Measurements from ENCODE around the gene BBS7. TPM values are rescaled to one million over a fixed set of nuclear protein-coding genes. Genes with fewer than 3 reads are reported as not detected.
A peak's percentile ranks its signal among the peaks of the same experiment; 100 is the strongest.

BBS7 gene
- polyA plus RNA-seq, 4 donors, result 3.5 to 15.2 (median 7.8) TPM

DNA sequence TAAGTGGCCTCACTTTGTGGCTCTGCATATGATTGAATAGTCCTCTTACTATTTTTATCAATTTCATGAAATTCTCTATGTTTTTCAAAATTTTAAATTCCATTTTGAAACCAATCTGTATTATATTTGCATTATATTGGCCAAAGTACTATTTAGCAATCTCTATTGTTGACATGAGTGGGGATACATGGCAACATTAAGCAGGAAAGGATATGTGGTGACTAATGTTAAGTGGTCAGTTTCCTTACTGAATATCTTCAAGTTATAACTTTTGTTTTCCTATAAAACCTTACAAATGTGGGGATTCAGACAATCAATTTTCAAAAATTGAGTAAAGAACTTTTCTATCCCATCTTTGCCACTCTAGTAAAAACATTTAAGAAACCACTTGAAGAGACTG, 10.2 kb downstream of the BBS7 start:
- DNase-seq (no peak), FAIRE-seq (no peak)
- Histone ChIP-seq H3K4me1 (ENCODE audit: control insufficient read depth in 3 of 3, insufficient read depth in 2 of 3, low read depth in 1 of 3, low read length in 2 of 3) (no peaks in the 10 kb centered on the region), H3K9me3 (ENCODE audit: control insufficient read depth in 2 of 2, insufficient read depth in 1 of 2, low read depth in 1 of 2, low read length in 1 of 2) (no peaks in the 10 kb centered on the region), H3K36me3 (ENCODE audit: control insufficient read depth in 3 of 3, insufficient read depth in 2 of 3, low read depth in 1 of 3, low read length in 3 of 3) (peaks cover 2 to 11% (median 4%) of the 10 kb centered on the region in 3 donors), H3K27ac (ENCODE audit: low read depth in 1 of 3, low read length in 2 of 3) (no peak overlapping the region), H3K27me3 (ENCODE audit: control insufficient read depth in 3 of 3, insufficient read depth in 3 of 3, low read length in 3 of 3) (no peaks in the 10 kb centered on the region), H3K4me3 (ENCODE audit: low read depth in 1 of 3, low read length in 3 of 3) (no peak overlapping the region)

DNA sequence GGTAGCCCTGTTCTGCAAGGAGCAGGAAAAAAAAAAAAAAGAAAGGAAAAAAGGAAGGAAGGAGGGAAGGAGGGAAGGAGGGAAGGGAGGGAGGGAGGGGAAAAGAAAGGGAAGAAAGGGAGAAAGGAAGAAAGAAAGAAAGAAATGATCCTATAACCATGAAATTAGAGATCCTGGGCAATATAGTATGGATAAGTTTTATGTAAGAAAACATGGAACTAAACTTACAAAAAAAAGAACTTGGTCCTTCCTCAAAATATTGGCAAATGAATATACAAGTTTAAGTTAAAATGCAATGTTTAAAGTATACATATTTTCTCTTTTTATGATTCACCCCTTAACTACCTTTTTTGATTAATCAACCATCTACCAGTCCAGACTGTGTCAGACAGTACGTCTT, 18.9 kb downstream of the BBS7 start:
- FAIRE-seq, result no peak
- no peaks in the 10 kb centered on the region for H3K4me1 ChIP-seq (ENCODE audit: control insufficient read depth in 3 of 3, insufficient read depth in 2 of 3, low read depth in 1 of 3, low read length in 2 of 3)
- H3K4me3 ChIP-seq (ENCODE audit: low read depth in 1 of 3, low read length in 3 of 3), result no peak overlapping the region
- no peaks in the 10 kb centered on the region for H3K9me3 ChIP-seq (ENCODE audit: control insufficient read depth in 2 of 2, insufficient read depth in 1 of 2, low read depth in 1 of 2, low read length in 1 of 2)
- WGBS, 3 donors, result 93 to 97% (median 94%) methylated on average over 1 of the region's 1 CpG
- no peak for DNase-seq
- H3K36me3 ChIP-seq (ENCODE audit: control insufficient read depth in 3 of 3, insufficient read depth in 2 of 3, low read depth in 1 of 3, low read length in 3 of 3), result peaks cover 3 to 14% (median 10%) of the 10 kb centered on the region in 3 donors
- no peak overlapping the region for H3K27ac ChIP-seq (ENCODE audit: low read depth in 1 of 3, low read length in 2 of 3)
- no peaks in the 10 kb centered on the region for H3K27me3 ChIP-seq (ENCODE audit: control insufficient read depth in 3 of 3, insufficient read depth in 3 of 3, low read length in 3 of 3)

DNA sequence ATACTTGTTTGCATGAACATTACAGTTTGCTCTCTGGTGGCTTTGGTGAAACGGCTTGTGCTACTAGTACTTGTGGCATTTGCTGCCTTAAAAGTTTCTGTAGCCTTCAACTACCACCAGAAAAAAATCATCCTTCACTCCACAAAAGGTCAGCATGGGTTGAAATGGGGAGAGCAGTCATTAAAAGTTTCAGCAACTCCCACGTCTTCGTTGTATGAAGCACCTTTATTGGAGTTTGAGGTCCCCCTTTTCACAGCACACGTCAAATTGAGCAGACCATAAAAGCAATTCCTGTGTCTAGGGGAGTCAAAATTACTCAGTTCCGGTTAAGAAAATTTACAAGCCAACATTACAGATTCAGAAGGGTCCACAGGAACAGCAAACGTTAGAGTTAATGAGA, 23.6 kb downstream of the BBS7 start:
- Histone ChIP-seq H3K27me3 (ENCODE audit: control insufficient read depth in 3 of 3, insufficient read depth in 3 of 3, low read length in 3 of 3) (no peaks in the 10 kb centered on the region), H3K27ac (ENCODE audit: low read depth in 1 of 3, low read length in 2 of 3) (no peak overlapping the region), H3K4me1 (ENCODE audit: control insufficient read depth in 3 of 3, insufficient read depth in 2 of 3, low read depth in 1 of 3, low read length in 2 of 3) (no peaks in the 10 kb centered on the region), H3K9me3 (ENCODE audit: control insufficient read depth in 2 of 2, insufficient read depth in 1 of 2, low read depth in 1 of 2, low read length in 1 of 2) (no peaks in the 10 kb centered on the region), H3K36me3 (ENCODE audit: control insufficient read depth in 3 of 3, insufficient read depth in 2 of 3, low read depth in 1 of 3, low read length in 3 of 3) (peaks cover 0 to 16% (median 7%) of the 10 kb centered on the region in 3 donors), H3K4me3 (ENCODE audit: low read depth in 1 of 3, low read length in 3 of 3) (no peak overlapping the region)
- DNase-seq (no peak), FAIRE-seq (no peak)
- WGBS, 3 donors, result 82 to 94% (median 86%) methylated on average over 6 of the region's 6 CpGs

DNA sequence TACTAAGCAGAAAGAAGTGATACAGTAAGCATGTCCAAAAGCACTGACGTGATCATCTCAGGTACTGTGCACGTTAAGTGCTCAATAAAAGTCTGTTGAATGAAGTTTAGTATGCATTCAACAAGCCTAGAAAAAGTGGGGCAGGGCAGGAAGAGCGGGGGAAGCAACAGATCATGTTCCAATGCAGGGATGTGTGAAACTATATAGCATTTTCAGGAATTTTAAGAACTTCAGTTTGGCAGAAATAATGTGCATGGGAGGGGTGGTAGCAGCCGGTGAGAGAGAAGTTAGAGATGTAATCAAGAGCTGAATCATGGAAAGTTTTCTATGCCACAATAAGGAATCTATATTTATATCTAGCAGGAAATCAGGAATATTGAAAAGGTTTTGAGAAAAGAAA, 27.4 kb downstream of the BBS7 start:
- H3K27ac ChIP-seq (ENCODE audit: low read depth in 1 of 3, low read length in 2 of 3), result no peak overlapping the region
- H3K9me3 ChIP-seq (ENCODE audit: control insufficient read depth in 2 of 2, insufficient read depth in 1 of 2, low read depth in 1 of 2, low read length in 1 of 2), result no peaks in the 10 kb centered on the region
- H3K36me3 ChIP-seq (ENCODE audit: control insufficient read depth in 3 of 3, insufficient read depth in 2 of 3, low read depth in 1 of 3, low read length in 3 of 3), result peaks cover 0 to 18% (median 7%) of the 10 kb centered on the region in 3 donors
- no peaks in the 10 kb centered on the region for H3K27me3 ChIP-seq (ENCODE audit: control insufficient read depth in 3 of 3, insufficient read depth in 3 of 3, low read length in 3 of 3)
- H3K4me3 ChIP-seq (ENCODE audit: low read depth in 1 of 3, low read length in 3 of 3), result no peak overlapping the region
- DNase-seq (no peak), FAIRE-seq (no peak)
- no peaks in the 10 kb centered on the region for H3K4me1 ChIP-seq (ENCODE audit: control insufficient read depth in 3 of 3, insufficient read depth in 2 of 3, low read depth in 1 of 3, low read length in 2 of 3)
- WGBS, 3 donors, result 95 to 96% (median 96%) methylated on average over 4 of the region's 4 CpGs

DNA sequence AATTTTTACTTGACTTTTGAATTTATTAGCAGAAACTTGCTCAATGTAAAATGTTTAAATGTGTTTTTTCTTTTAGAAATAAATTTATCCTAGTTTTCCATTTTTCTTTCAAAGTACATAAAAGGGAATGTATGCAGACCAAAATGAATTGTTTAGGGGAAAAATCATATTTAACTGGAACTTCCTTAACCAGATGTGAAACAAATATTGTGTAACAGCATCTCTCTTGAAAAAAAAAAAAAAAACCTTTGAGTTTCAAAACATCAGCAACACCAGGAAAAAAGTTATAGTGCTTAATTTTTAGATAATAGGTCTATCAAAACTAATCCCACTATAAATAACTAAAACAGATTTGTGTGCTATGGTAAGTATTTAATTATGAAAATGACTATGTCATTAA, 32.1 kb downstream of the BBS7 start:
- Histone ChIP-seq H3K4me3 (ENCODE audit: low read depth in 1 of 3, low read length in 3 of 3) (no peak overlapping the region), H3K36me3 (ENCODE audit: control insufficient read depth in 3 of 3, insufficient read depth in 2 of 3, low read depth in 1 of 3, low read length in 3 of 3) (peaks cover 0 to 23% (median 0%) of the 10 kb centered on the region in 3 donors), H3K27me3 (ENCODE audit: control insufficient read depth in 3 of 3, insufficient read depth in 3 of 3, low read length in 3 of 3) (no peaks in the 10 kb centered on the region), H3K9me3 (ENCODE audit: control insufficient read depth in 2 of 2, insufficient read depth in 1 of 2, low read depth in 1 of 2, low read length in 1 of 2) (no peaks in the 10 kb centered on the region), H3K27ac (ENCODE audit: low read depth in 1 of 3, low read length in 2 of 3) (no peak overlapping the region), H3K4me1 (ENCODE audit: control insufficient read depth in 3 of 3, insufficient read depth in 2 of 3, low read depth in 1 of 3, low read length in 2 of 3) (no peaks in the 10 kb centered on the region)
- no peak for DNase-seq
- FAIRE-seq, result no peak

DNA sequence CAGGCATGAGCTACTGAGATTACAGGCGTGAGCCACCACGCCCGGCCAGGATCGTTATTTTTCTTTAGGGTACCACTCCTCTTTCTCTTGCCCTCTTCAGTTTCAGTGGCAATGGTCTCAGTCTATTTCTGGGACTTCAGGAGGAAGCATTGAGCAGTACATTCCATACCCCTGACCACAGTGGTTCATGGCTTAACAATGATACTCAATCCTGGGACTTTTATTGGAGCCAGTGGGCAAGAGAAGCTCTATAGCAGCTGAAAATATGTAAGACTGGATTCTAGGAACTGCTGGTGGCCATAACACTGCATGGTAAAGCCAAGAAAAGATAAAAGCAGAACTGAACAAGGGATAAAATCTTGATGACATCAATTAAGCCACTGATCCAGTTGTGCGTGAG, 40.8 kb downstream of the BBS7 start:
- Histone ChIP-seq H3K27ac (ENCODE audit: low read depth in 1 of 3, low read length in 2 of 3) (no peak overlapping the region), H3K4me1 (ENCODE audit: control insufficient read depth in 3 of 3, insufficient read depth in 2 of 3, low read depth in 1 of 3, low read length in 2 of 3) (peaks cover 0 to 6% (median 0%) of the 10 kb centered on the region in 3 donors), H3K36me3 (ENCODE audit: control insufficient read depth in 3 of 3, insufficient read depth in 2 of 3, low read depth in 1 of 3, low read length in 3 of 3) (peaks cover 0 to 16% (median 1%) of the 10 kb centered on the region in 3 donors), H3K27me3 (ENCODE audit: control insufficient read depth in 3 of 3, insufficient read depth in 3 of 3, low read length in 3 of 3) (no peaks in the 10 kb centered on the region), H3K9me3 (ENCODE audit: control insufficient read depth in 2 of 2, insufficient read depth in 1 of 2, low read depth in 1 of 2, low read length in 1 of 2) (no peaks in the 10 kb centered on the region), H3K4me3 (ENCODE audit: low read depth in 1 of 3, low read length in 3 of 3) (no peak overlapping the region)
- no peak for FAIRE-seq
- 91 to 98% (median 94%) methylated on average over 5 of the region's 5 CpGs for WGBS, 3 donors
- DNase-seq, result no peak

DNA sequence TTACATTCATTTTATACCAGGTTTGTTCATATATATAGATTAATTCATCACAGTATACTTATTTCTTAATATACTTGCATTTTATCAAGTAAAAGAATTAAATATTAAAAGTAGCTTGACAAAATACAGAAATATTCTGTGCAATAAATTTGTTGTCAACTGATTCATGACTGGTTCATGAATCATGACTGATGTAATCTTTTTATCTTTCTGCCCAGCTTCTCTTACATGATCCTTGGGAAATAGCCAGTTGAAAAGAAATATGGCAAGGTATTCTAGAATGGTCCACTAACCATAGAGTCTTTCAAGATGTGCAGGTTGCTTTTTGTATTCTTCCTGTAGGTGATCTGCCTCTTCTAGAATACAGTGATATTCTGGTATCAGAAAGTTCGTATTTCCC, 42.4 kb downstream of the BBS7 start:
- H3K4me1 ChIP-seq (ENCODE audit: control insufficient read depth in 3 of 3, insufficient read depth in 2 of 3, low read depth in 1 of 3, low read length in 2 of 3), result peaks cover 0 to 8% (median 0%) of the 10 kb centered on the region in 3 donors
- no peak overlapping the region for H3K27ac ChIP-seq (ENCODE audit: low read depth in 1 of 3, low read length in 2 of 3)
- H3K9me3 ChIP-seq (ENCODE audit: control insufficient read depth in 2 of 2, insufficient read depth in 1 of 2, low read depth in 1 of 2, low read length in 1 of 2), result no peaks in the 10 kb centered on the region
- no peak overlapping the region for H3K4me3 ChIP-seq (ENCODE audit: low read depth in 1 of 3, low read length in 3 of 3)
- H3K36me3 ChIP-seq (ENCODE audit: control insufficient read depth in 3 of 3, insufficient read depth in 2 of 3, low read depth in 1 of 3, low read length in 3 of 3), result peaks cover 0 to 16% (median 1%) of the 10 kb centered on the region in 3 donors
- FAIRE-seq (no peak), DNase-seq (no peak)
- 93 to 95% (median 95%) methylated on average over 1 of the region's 1 CpG for WGBS, 3 donors
- no peaks in the 10 kb centered on the region for H3K27me3 ChIP-seq (ENCODE audit: control insufficient read depth in 3 of 3, insufficient read depth in 3 of 3, low read length in 3 of 3)

DNA sequence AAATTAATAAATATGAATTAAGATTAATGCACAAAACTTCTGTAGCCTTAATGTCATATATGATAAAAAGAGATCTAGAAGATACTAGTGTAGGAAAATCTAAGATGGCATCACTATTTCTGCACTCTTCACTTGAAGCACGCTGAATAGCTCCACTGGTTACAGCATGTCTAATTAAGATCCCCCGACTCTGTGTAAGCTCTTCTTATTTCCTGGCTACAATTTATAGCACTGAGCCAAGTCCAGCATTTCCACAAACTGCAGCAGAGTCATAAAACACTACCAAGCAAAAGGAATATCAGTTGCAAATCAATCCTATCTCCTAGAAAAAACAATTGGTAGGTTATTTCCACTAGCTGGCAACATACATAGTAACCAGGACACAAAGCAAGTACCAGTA, 45.3 kb downstream of the BBS7 start:
- FAIRE-seq, result no peak
- Histone ChIP-seq H3K4me1 (ENCODE audit: control insufficient read depth in 3 of 3, insufficient read depth in 2 of 3, low read depth in 1 of 3, low read length in 2 of 3) (peaks cover 0 to 8% (median 4%) of the 10 kb centered on the region in 3 donors), H3K4me3 (ENCODE audit: low read depth in 1 of 3, low read length in 3 of 3) (no peak overlapping the region), H3K36me3 (ENCODE audit: control insufficient read depth in 3 of 3, insufficient read depth in 2 of 3, low read depth in 1 of 3, low read length in 3 of 3) (peaks cover 0 to 4% (median 2%) of the 10 kb centered on the region in 3 donors), H3K9me3 (ENCODE audit: control insufficient read depth in 2 of 2, insufficient read depth in 1 of 2, low read depth in 1 of 2, low read length in 1 of 2) (no peaks in the 10 kb centered on the region), H3K27me3 (ENCODE audit: control insufficient read depth in 3 of 3, insufficient read depth in 3 of 3, low read length in 3 of 3) (no peaks in the 10 kb centered on the region), H3K27ac (ENCODE audit: low read depth in 1 of 3, low read length in 2 of 3) (peak overlapping the region in 1 of 3 donors; percentile 42)
- peak; percentile 71 to 77 for DNase-seq
- 16 to 31% (median 21%) methylated on average over 2 of the region's 2 CpGs for WGBS, 3 donors

DNA sequence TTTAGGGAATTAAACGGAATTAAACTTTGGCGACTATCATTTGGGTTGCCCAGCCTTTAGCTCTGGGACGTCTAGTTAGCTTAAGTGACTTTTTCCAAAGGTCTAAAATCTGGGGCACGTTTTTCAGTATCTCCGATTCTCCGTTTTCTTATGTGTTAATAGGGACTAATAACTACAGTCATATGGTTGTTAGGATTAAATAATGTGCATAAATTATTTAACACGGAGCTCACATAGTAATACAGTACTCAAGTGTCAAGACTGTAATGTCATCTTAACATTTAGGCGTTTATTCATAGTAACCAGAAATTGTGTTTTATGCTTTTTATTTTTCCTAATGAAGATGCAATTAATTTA, 46.1 kb downstream of the BBS7 start:
- peak overlapping the region in 2 of 3 donors; percentile 78 to 87 for H3K27ac ChIP-seq (ENCODE audit: low read depth in 1 of 3, low read length in 2 of 3)
- FAIRE-seq, result no peak
- 3 to 5% (median 4%) methylated on average over 8 of the region's 8 CpGs for WGBS, 3 donors

More for the DNA sequence above, 46.1 kb downstream of the BBS7 start:
- H3K9me3 ChIP-seq (ENCODE audit: control insufficient read depth in 2 of 2, insufficient read depth in 1 of 2, low read depth in 1 of 2, low read length in 1 of 2), result no peaks in the 10 kb centered on the region
- no peaks in the 10 kb centered on the region for H3K27me3 ChIP-seq (ENCODE audit: control insufficient read depth in 3 of 3, insufficient read depth in 3 of 3, low read length in 3 of 3)
- H3K4me3 ChIP-seq (ENCODE audit: low read depth in 1 of 3, low read length in 3 of 3), result peak overlapping the region; percentile 44 to 75 (median 72)
- H3K4me1 ChIP-seq (ENCODE audit: control insufficient read depth in 3 of 3, insufficient read depth in 2 of 3, low read depth in 1 of 3, low read length in 2 of 3), result peaks cover 0 to 8% (median 4%) of the 10 kb centered on the region in 3 donors
- DNase-seq, result no peak
- peaks cover 0 to 3% (median 0%) of the 10 kb centered on the region in 3 donors for H3K36me3 ChIP-seq (ENCODE audit: control insufficient read depth in 3 of 3, insufficient read depth in 2 of 3, low read depth in 1 of 3, low read length in 3 of 3)

Data from small intestine (tissue), 7 donors.